C4-2B (cell line): Measurements from ENCODE around the gene DUS2.
"Not testable (repeated sequence)": the region's sequence is repeated elsewhere in the genome, so short reads cannot be mapped to it uniquely, and the experiment has no call there.

ENCODE experiments used
- H3K27ac ChIP-seq: fragments of 450-650 bp; 2 replicates; pipeline ENCODE4 v1.5.1; 2017
- CTCF ChIP-seq: fragments of 450-650 bp; conservative IDR thresholded peaks from 2 replicates; pipeline ENCODE4 v1.5.1; 2017; ENCODE audit warnings: mild to moderate bottlenecking
- ZFX ChIP-seq: fragments of 450-650 bp; IDR thresholded peaks from 2 replicates; pipeline ENCODE4 v1.6.1; 2017

The DUS2 gene

GRCh38 chr16:67993207-67994039, 29.7 kb upstream of the DUS2 start:
- no peak overlapping the region for H3K27ac ChIP-seq
- TF ChIP-seq ZFX (no peak), CTCF (peak; percentile 98)

DNA sequence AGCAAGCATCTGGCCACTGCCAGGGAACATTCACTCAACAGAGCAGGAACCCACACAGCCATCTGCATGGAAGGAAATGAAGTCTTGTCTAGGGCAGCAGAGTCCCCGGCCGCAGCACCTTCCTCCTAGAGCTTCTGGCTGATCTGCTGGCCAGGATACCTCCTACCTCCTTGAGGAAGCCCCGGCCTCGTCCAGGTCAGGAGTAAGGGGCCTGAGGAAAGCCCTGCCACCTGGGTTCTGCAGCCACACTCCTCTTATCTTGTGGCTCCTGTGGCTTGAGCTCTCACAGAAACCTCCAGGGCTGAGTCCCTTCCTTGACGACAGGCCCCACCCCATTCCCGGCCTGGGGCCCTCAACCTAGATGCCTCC, 29.1 kb upstream of the DUS2 start:
- not testable (repeated sequence) for H3K27ac ChIP-seq

GRCh38 chr16:67995423-67995822, 27.7 kb upstream of the DUS2 start:
- TF ChIP-seq ZFX = no peak
- TF ChIP-seq CTCF = no peak
- no peak overlapping the region for H3K27ac ChIP-seq

GRCh38 chr16:67996666-67997065, 26.4 kb upstream of the DUS2 start:
- TF ChIP-seq CTCF (no peak), ZFX (no peak)
- H3K27ac ChIP-seq = no peak overlapping the region

DNA sequence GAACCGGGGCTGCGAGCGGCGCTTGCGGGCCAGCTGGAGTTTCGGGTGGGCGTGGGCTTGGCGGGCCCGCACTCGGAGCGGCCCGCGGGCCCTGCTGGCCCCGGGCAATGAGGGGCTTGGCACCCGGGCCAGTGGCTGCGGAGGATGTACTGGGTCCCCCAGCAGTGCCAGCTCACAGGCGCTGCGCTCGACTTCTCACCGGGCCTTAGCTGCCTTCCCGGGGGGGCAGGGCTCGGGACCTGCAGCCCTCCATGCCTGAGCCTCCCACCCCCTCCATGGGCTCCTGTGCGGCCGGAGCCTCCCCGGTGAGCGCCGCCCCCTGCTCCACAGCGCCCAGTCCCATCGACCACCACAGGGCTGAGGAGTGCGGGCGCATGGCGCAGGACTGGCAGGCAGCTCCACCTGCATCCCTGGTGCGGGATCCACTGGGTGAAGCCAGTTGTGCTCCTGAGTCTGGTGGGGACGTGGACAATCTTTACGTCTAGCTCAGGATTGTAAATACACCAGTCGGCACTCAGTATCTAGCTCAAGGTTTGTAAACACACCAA, 24.8 kb upstream of the DUS2 start:
- H3K27ac ChIP-seq = not testable (repeated sequence)

DNA sequence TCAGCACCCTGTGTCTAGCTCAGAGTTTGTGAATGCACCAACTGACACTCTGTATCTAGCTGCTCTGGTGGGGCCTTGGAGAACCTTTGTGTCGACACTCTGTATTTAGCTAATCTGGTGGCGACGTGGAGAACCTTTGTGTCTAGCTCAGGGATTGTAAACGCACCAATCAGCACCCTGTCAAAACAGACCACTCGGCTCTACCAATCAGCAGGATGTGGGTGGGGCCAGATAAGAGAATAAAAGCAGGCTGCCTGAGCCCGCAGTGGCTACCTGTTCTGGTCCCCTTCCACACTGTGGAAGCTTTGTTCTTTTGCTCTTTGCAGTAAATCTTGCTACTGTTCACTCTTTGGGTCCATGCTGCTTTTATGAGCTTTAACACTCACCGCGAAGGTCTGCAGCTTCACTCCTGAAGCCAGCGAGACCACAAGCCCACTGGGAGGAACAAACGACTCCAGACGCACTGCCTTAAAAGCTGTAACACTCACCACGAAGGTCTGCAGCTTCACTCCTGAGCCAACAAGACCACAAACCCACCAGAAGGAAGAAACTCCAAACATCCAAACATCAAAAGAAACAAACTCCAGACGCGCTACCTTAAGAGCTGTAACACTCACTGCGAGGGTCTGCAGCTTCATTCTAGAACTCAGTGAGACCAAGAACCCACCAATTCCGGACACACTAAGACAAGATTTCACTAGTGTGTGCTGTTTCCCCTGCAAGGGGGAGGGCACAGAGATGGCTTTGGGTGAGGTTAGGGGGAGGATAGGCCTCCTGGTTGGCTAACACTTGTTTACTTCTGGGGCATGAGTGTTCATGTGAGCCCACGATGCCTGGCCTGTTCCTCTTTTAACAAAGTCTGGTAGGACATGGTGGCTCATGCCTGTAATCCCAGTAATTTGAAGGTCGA, 24.1 kb upstream of the DUS2 start, which contains the start of gene DPEP2:
Gene DPEP2 (minus strand): TSS at position 706 of the 910 bp plus-strand sequence. CDS start 6,272 bp downstream, outside the sequence.
- not testable (repeated sequence) for H3K27ac ChIP-seq

GRCh38 chr16:67999985-68000384, 23.1 kb upstream of the DUS2 start:
- H3K27ac ChIP-seq = no peak overlapping the region
- no peak for TF ChIP-seq CTCF
- TF ChIP-seq ZFX = no peak

- H3K27ac ChIP-seq = no peak overlapping the region
- no peak for TF ChIP-seq ZFX
Measured at GRCh38 chr16:68000450-68000849, 22.6 kb upstream of the DUS2 start.

GRCh38 chr16:68003031-68003430, 20.1 kb upstream of the DUS2 start:
- TF ChIP-seq CTCF (no peak), ZFX (no peak)
- no peak overlapping the region for H3K27ac ChIP-seq
